ENCODE results near the gene FRMD4A. TPM values are rescaled to one million over a fixed set of nuclear protein-coding genes. Genes with fewer than 3 reads are reported as not detected.

Gene FRMD4A
- total RNA-seq, 1 experiment from 2014 or later = 18.3 TPM

DNA sequence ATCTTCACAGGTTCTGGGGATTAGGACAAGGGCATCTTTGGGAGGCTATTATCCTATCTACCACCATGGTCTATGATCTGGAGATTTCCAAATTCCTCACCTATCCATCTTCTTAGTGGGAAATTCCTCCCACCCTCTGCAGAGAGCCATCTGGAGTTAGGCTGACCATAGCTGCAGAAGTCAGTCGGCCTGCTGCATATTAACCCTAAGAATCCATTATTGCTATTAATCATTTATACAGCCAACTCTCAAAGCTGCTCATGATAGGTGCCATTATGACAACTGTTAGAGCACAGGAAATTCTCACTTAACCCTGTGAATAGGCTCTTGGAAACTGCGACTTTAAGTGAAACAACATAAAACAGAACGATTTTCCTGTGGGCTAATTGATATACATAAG lies 60.4 kb downstream of the FRMD4A start:
- H3K36me3 ChIP-seq (ENCODE audit: low read depth) = no peaks in the 10 kb centered on the region
- no peaks in the 10 kb centered on the region for H3K79me2 ChIP-seq (ENCODE audit: low read depth)
- no peak for DNase-seq
- H3F3A ChIP-seq (ENCODE audit: insufficient read depth, low read depth) = no peaks in the 10 kb centered on the region
- H3K4me1 ChIP-seq (replicated peaks; ENCODE audit: insufficient read depth) = no peaks in the 10 kb centered on the region
- H3K4me2 ChIP-seq = no peak overlapping the region
- no peaks in the 10 kb centered on the region for H4K20me1 ChIP-seq (ENCODE audit: insufficient read depth)
- no peak overlapping the region for H3K27ac ChIP-seq
- intact Hi-C loops (cut with micrococcal nuclease; ENCODE audit: unreplicated experiment) = no loop called here
- no peaks in the 10 kb centered on the region for H3K9me3 ChIP-seq (ENCODE audit: insufficient read depth, low read depth)
- H3K4me3 ChIP-seq = no peak overlapping the region
- TF ChIP-seq EZH2 (IDR thresholded peaks at IDR 0.05; ENCODE audit: low read depth) = no peak
- TF ChIP-seq CTCF (conservative IDR thresholded peaks at IDR 0.05) = no peak
- BruUV-seq (replicated peaks) = no TSS peak
- no peaks in the 10 kb centered on the region for H3K9me2 ChIP-seq (ENCODE audit: insufficient read depth)
- peaks cover 55% of the 10 kb centered on the region for H3K27me3 ChIP-seq (ENCODE audit: insufficient read depth, low read depth)
- ChIA-PET POLR2A (ENCODE audit: unreplicated experiment) (no interaction called here), CTCF (no interaction called here)
- no peak overlapping the region for H2AFZ ChIP-seq

- ChIA-PET CTCF (no interaction called here), POLR2A (ENCODE audit: unreplicated experiment) (no interaction called here)
- peaks cover 65% of the 10 kb centered on the region for H3K27me3 ChIP-seq (ENCODE audit: insufficient read depth, low read depth)
These were observed 65.0 kb downstream of the FRMD4A start for GRCh38 chr10:14265709-14266108.

DNA sequence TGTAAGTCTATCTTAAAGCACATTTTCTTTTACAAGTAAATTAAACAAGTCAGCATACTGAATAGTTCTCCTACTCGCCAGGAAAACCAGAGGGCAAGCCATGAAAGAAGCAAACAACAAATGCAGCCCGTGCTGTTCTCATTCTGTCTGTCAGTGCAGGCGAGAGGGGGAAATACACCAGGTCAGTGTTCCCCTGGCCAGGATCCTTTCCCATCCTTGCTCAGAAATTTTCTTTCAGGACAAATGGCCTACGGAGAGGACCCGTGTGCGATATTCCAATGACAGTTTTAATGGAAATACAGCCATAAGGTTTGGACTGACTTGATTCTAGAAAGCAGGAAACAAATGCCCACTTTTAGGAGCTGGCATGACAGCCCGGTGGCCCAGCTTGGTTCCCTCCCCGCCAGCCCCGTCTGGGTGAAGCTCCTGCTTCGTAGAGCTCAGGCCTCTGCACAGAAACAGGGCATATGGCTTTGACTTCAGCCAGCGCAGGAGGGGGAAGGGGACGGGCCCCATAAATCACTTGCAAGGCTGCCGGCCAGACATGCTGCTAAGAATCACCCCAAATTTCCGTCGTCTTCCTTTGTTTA lies 67.8 kb downstream of the FRMD4A start:
- H4K20me1 ChIP-seq (ENCODE audit: insufficient read depth) = no peaks in the 10 kb centered on the region
- TF ChIP-seq CTCF (conservative IDR thresholded peaks at IDR 0.05) (no peak), EZH2 (IDR thresholded peaks at IDR 0.05; ENCODE audit: low read depth) (no peak)
- BruUV-seq (replicated peaks) = no TSS peak
- peaks cover 39% of the 10 kb centered on the region for H3K27me3 ChIP-seq (ENCODE audit: insufficient read depth, low read depth)
- no peak overlapping the region for H2AFZ ChIP-seq
- H3K9me3 ChIP-seq (ENCODE audit: insufficient read depth, low read depth) = no peaks in the 10 kb centered on the region
- no peaks in the 10 kb centered on the region for H3K36me3 ChIP-seq (ENCODE audit: low read depth)
- no peak for DNase-seq
- intact Hi-C loops (cut with micrococcal nuclease; ENCODE audit: unreplicated experiment) = no loop called here
- no peaks in the 10 kb centered on the region for H3F3A ChIP-seq (ENCODE audit: insufficient read depth, low read depth)
- CTCF ChIA-PET = no interaction called here
- H3K4me1 ChIP-seq (replicated peaks; ENCODE audit: insufficient read depth) = no peaks in the 10 kb centered on the region
- no peaks in the 10 kb centered on the region for H3K79me2 ChIP-seq (ENCODE audit: low read depth)
- no peak overlapping the region for H3K4me2 ChIP-seq
- POLR2A ChIA-PET (ENCODE audit: unreplicated experiment) = interaction anchor here (0.8 kb wide), 1 partner anchor 12 kb away, joined by 8 read pairs; no protein-coding TSS in a partner anchor
- H3K9me2 ChIP-seq (ENCODE audit: insufficient read depth) = no peaks in the 10 kb centered on the region
- H3K4me3 ChIP-seq = no peak overlapping the region
- no peak overlapping the region for H3K27ac ChIP-seq

More at GRCh38 chr10:14265709-14266108, 65.0 kb downstream of the FRMD4A start:
- no peaks in the 10 kb centered on the region for H3K9me3 ChIP-seq (ENCODE audit: insufficient read depth, low read depth)
- H3K79me2 ChIP-seq (ENCODE audit: low read depth) = no peaks in the 10 kb centered on the region
- no peak for DNase-seq
- no peak overlapping the region for H2AFZ ChIP-seq
- no peak overlapping the region for H3K4me3 ChIP-seq
- H3K27ac ChIP-seq = no peak overlapping the region
- intact Hi-C loops (cut with micrococcal nuclease; ENCODE audit: unreplicated experiment) = no loop called here
- H3K4me1 ChIP-seq (replicated peaks; ENCODE audit: insufficient read depth) = no peaks in the 10 kb centered on the region
- no peak for TF ChIP-seq EZH2 (IDR thresholded peaks at IDR 0.05; ENCODE audit: low read depth)
- no peaks in the 10 kb centered on the region for H3K9me2 ChIP-seq (ENCODE audit: insufficient read depth)
- no peaks in the 10 kb centered on the region for H3K36me3 ChIP-seq (ENCODE audit: low read depth)
- no peaks in the 10 kb centered on the region for H4K20me1 ChIP-seq (ENCODE audit: insufficient read depth)
- no TSS peak for BruUV-seq (replicated peaks)
- no peaks in the 10 kb centered on the region for H3F3A ChIP-seq (ENCODE audit: insufficient read depth, low read depth)
- H3K4me2 ChIP-seq = no peak overlapping the region

DNA sequence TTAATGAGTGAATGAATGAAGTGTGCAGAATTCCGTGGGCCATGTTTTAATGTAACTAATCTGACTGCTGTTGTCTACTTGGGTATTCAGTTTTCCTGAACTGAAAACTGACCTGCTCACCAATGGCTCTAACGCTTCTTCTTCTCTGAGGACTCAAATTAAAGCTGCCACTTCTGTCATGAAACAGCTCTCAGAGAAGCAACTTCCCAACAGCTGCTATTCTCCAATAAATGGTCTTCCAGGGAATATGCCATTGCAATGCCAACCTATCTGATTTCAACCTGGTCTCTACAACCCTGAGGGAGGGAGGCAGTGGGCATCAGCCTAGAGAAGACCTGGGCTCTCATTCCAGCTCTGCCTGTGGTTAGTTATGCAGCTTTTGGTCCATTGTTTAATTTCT lies 69.4 kb downstream of the FRMD4A start:
- Histone ChIP-seq H3K36me3 (ENCODE audit: low read depth) (no peaks in the 10 kb centered on the region), H2AFZ (no peak overlapping the region), H3K4me1 (replicated peaks; ENCODE audit: insufficient read depth) (no peaks in the 10 kb centered on the region), H3K4me2 (no peak overlapping the region), H3K27me3 (ENCODE audit: insufficient read depth, low read depth) (peaks cover 32% of the 10 kb centered on the region), H3K9me2 (ENCODE audit: insufficient read depth) (no peaks in the 10 kb centered on the region), H3F3A (ENCODE audit: insufficient read depth, low read depth) (no peaks in the 10 kb centered on the region), H3K4me3 (no peak overlapping the region), H4K20me1 (ENCODE audit: insufficient read depth) (no peaks in the 10 kb centered on the region), H3K27ac (no peak overlapping the region), H3K79me2 (ENCODE audit: low read depth) (no peaks in the 10 kb centered on the region), H3K9me3 (ENCODE audit: insufficient read depth, low read depth) (no peaks in the 10 kb centered on the region)
- DNase-seq = no peak
- POLR2A ChIA-PET (ENCODE audit: unreplicated experiment) = no interaction called here
- BruUV-seq (replicated peaks) = no TSS peak
- intact Hi-C loops (cut with micrococcal nuclease; ENCODE audit: unreplicated experiment) = no loop called here
- CTCF ChIA-PET = no interaction called here
- TF ChIP-seq CTCF (conservative IDR thresholded peaks at IDR 0.05) (no peak), EZH2 (IDR thresholded peaks at IDR 0.05; ENCODE audit: low read depth) (no peak)
